Measurements from ENCODE around the gene XK. TPM values are rescaled to one million over a fixed set of nuclear protein-coding genes. Genes with fewer than 3 reads are reported as not detected.

XK gene
- total RNA-seq, 3 donors from 2014 or later, result 22.8 to 34.7 (median 29.5) TPM

DNA sequence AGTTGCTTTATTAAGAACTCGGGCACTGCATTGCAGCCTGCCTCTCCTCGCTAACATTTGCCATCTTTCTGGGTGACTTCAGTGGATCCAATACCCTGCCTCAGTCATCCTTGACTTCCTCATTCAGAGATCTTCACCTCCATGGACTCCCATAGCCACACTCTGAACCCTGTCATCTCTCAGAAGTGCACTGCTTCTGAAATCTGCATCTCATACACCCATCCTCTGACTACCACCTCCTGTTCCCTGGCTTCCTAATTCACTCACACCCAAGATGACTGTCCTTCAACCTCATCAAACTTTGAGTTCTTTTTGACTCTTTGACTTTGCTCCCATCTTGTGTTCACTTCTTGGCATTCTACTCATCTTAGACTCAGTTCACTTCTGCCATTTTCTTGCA, 68.9 kb downstream of the XK start:
- DNase-seq (no peak), ATAC-seq (no peak)
- Histone ChIP-seq H3K4me3 (no peak overlapping the region), H3K36me3 (ENCODE audit: low read depth) (no peaks in the 10 kb centered on the region), H3K4me1 (ENCODE audit: low read depth) (no peaks in the 10 kb centered on the region), H3K9me3 (no peaks in the 10 kb centered on the region)
- intact Hi-C loops (cut with DNase I, micrococcal nuclease), result no loop called here
- no peak for TF ChIP-seq CTCF (IDR thresholded peaks at IDR 0.05)

DNA sequence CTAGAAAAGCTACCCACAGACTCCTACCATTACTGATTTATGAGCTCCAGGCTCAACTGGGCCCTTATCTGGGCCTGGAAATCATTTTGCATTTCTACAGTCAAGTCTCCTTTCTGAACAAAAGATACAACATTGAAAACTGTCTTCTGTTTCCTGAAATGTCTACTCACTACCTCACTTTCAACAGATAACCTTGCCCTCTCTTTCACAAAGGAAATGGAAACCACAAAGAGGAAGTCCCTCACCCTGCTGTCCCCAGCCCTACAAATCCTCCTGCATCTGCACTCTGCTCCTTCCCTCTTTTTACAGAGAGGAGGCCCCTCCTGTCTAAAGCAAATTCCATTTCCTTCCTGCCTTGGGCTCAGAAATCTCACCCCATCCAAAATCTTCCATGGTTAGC, 69.4 kb downstream of the XK start:
- no peak for TF ChIP-seq CTCF (IDR thresholded peaks at IDR 0.05)
- DNase-seq, result no peak
- Histone ChIP-seq H3K9me3 (no peaks in the 10 kb centered on the region), H3K36me3 (ENCODE audit: low read depth) (no peaks in the 10 kb centered on the region), H3K4me1 (ENCODE audit: low read depth) (no peaks in the 10 kb centered on the region), H3K4me3 (no peak overlapping the region)
- intact Hi-C loops (cut with DNase I, micrococcal nuclease), result no loop called here
- peak; percentile 86 for ATAC-seq

- intact Hi-C loops (cut with DNase I, micrococcal nuclease), result no loop called here
- H3K4me1 ChIP-seq (ENCODE audit: low read depth), result no peaks in the 10 kb centered on the region
- TF ChIP-seq CTCF (IDR thresholded peaks at IDR 0.05), result no peak
These were observed 71.5 kb downstream of the XK start for GRCh38 chrX:37757082-37757481.

GRCh38 chrX:37759351-37759750, 73.8 kb downstream of the XK start:
- ATAC-seq, result no peak
- Histone ChIP-seq H3K4me3 (no peak overlapping the region), H3K9me3 (no peaks in the 10 kb centered on the region), H3K36me3 (ENCODE audit: low read depth) (no peaks in the 10 kb centered on the region), H3K4me1 (ENCODE audit: low read depth) (no peaks in the 10 kb centered on the region)
- intact Hi-C loops (cut with DNase I, micrococcal nuclease), result no loop called here
- no peak for DNase-seq
- TF ChIP-seq CTCF (IDR thresholded peaks at IDR 0.05), result no peak

More at GRCh38 chrX:37757082-37757481, 71.5 kb downstream of the XK start:
- DNase-seq (no peak), ATAC-seq (no peak)
- no peak overlapping the region for H3K4me3 ChIP-seq
- H3K9me3 ChIP-seq, result no peaks in the 10 kb centered on the region
- no peaks in the 10 kb centered on the region for H3K36me3 ChIP-seq (ENCODE audit: low read depth)

DNA sequence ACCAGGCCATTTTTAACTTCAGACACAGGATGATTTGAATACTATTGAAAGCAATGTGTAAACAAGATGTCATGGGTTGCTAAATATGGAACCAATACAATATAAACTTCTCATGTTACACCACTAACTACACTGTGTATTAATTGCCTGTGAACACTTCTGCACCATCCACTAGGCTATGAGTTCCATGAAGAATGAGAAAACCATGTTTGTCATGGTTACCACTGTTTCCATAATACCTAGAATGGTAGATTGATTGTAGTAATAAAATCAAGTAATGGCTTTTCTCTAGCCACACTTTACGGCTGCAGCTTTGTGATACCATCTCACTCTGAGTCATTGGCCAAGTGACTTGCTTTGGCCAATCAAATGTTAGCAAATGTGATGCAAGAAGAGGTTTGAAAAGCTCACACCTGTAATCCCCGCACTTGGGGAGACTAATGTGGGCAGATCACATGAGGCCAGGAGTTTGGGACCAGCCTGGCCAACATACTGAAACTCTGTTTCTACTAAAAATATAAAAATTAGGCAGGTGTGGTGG, 74.4 kb downstream of the XK start:
- Histone ChIP-seq H3K4me1 (ENCODE audit: low read depth) (no peaks in the 10 kb centered on the region), H3K36me3 (ENCODE audit: low read depth) (no peaks in the 10 kb centered on the region), H3K4me3 (no peak overlapping the region), H3K9me3 (no peaks in the 10 kb centered on the region)
- ATAC-seq, result peak; percentile 12
- TF ChIP-seq CTCF (IDR thresholded peaks at IDR 0.05), result no peak
- no peak for DNase-seq
- intact Hi-C loops (cut with DNase I, micrococcal nuclease), result no loop called here

- no peak for TF ChIP-seq CTCF (IDR thresholded peaks at IDR 0.05)
- Histone ChIP-seq H3K4me1 (ENCODE audit: low read depth) (no peaks in the 10 kb centered on the region), H3K4me3 (no peak overlapping the region), H3K9me3 (no peaks in the 10 kb centered on the region), H3K36me3 (ENCODE audit: low read depth) (no peaks in the 10 kb centered on the region)
- ATAC-seq (no peak), DNase-seq (no peak)
- intact Hi-C loops (cut with DNase I, micrococcal nuclease), result no loop called here
These were observed 77.8 kb downstream of the XK start for GRCh38 chrX:37763400-37763799.

Measured in mucosa of descending colon (tissue), 3 donors.